HG02970 (cell line): Measurements from ENCODE around the gene CARMIL1.

ENCODE experiments used
- ATAC-seq: cut with Tn5 transposase; IDR thresholded peaks from one replicate; pipeline ENCODE4 v1.9.1; 2021; ENCODE audit warnings: mild to moderate bottlenecking, moderate library complexity, moderate number of reproducible peaks; ENCODE audit not compliant: unreplicated experiment, low FRiP score

CARMIL1 gene

GRCh38 chr6:25489399-25489798 is 210.2 kb downstream of the CARMIL1 start:
- ATAC-seq: no peak

GRCh38 chr6:25490018-25490801 is 211.0 kb downstream of the CARMIL1 start:
- peak; percentile 71 for ATAC-seq

GRCh38 chr6:25492951-25493350 is 213.8 kb downstream of the CARMIL1 start:
- ATAC-seq: no peak

- no peak for ATAC-seq
Measured at GRCh38 chr6:25494469-25494868, 215.3 kb downstream of the CARMIL1 start.

- ATAC-seq: no peak
Measured at GRCh38 chr6:25497383-25498040, 218.3 kb downstream of the CARMIL1 start.

- no peak for ATAC-seq
Measured at GRCh38 chr6:25498505-25498904, 219.3 kb downstream of the CARMIL1 start.

- ATAC-seq: no peak
Measured at GRCh38 chr6:25499615-25500235, 220.6 kb downstream of the CARMIL1 start.

GRCh38 chr6:25503686-25504085 is 224.5 kb downstream of the CARMIL1 start:
- ATAC-seq: no peak

- ATAC-seq: no peak
Measured at GRCh38 chr6:25504661-25505060, 225.5 kb downstream of the CARMIL1 start.

- no peak for ATAC-seq
Measured at GRCh38 chr6:25506020-25506419, 226.8 kb downstream of the CARMIL1 start.

- no peak for ATAC-seq
Measured at GRCh38 chr6:25508051-25508450, 228.9 kb downstream of the CARMIL1 start.

GRCh38 chr6:25511376-25511775 is 232.2 kb downstream of the CARMIL1 start:
- ATAC-seq: no peak

GRCh38 chr6:25512560-25512959 is 233.4 kb downstream of the CARMIL1 start:
- ATAC-seq: no peak

- no peak for ATAC-seq
Measured at GRCh38 chr6:25519856-25520255, 240.7 kb downstream of the CARMIL1 start.

- no peak for ATAC-seq
Measured at GRCh38 chr6:25524542-25524941, 245.4 kb downstream of the CARMIL1 start.

GRCh38 chr6:25525078-25525477 is 245.9 kb downstream of the CARMIL1 start:
- ATAC-seq: no peak

- no peak for ATAC-seq
Measured at GRCh38 chr6:25534942-25535631, 255.9 kb downstream of the CARMIL1 start.

GRCh38 chr6:25535632-25536225 is 256.6 kb downstream of the CARMIL1 start:
- ATAC-seq: no peak

GRCh38 chr6:25536781-25537180 is 257.6 kb downstream of the CARMIL1 start:
- no peak for ATAC-seq

GRCh38 chr6:25537349-25538018 is 258.3 kb downstream of the CARMIL1 start:
- ATAC-seq: no peak
